Epithelial cell of proximal tubule (primary cell): ENCODE data around the gene GTF2IRD1. TPM values are rescaled to one million over a fixed set of nuclear protein-coding genes. Genes with fewer than 3 reads are reported as not detected.
"Not testable (repeated sequence)": the region's sequence is repeated elsewhere in the genome, so short reads cannot be mapped to it uniquely, and the experiment has no call there.

ENCODE experiments used
- DNase-seq: peaks from one replicate; pipeline ENCODE4 v3.0.0-alpha.2; 2011; ENCODE audit warnings: low read depth
- H3K4me3 ChIP-seq: 2 replicates; pipeline ENCODE4 v1.5.1; 2011; ENCODE audit warnings: low read depth, mild to moderate bottlenecking, low read length
- CTCF ChIP-seq: conservative IDR thresholded peaks from 2 replicates; pipeline ENCODE4 v1.5.1; 2012; ENCODE audit warnings: low read depth, mild to moderate bottlenecking, low read length
- total RNA-seq: library from RNA; depleted of rRNA; stranded (reverse); fragments of >200 nt; gene quantifications from 2 replicates; pipeline ENCODE4 v1.2.3, GENCODE V29; 2015

The GTF2IRD1 gene
- total RNA-seq, 1 donor from 2014 or later = 23.8 TPM

DNA sequence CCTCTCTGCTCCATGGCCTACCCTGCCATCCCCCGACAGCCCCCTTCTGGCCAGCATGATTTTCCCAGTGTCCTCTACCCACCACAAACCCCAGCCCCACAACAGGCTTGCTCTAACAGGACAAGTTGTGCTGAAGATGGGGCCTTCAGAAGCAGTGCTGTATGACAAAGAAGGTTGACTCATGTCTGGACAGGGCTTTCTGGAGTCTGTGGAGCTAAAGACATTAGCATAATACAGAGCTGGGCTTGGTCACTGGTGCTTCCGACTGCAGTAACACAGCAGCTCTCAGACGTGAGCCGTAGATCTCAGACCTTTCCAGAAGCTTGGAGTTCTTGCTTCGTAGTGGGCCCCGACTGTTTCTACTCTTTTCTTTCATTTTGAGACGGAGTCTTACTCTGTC, 100.5 kb downstream of the GTF2IRD1 start:
- no peak overlapping the region for H3K4me3 ChIP-seq
- DNase-seq = no peak
- no peak for TF ChIP-seq CTCF

- no peak overlapping the region for H3K4me3 ChIP-seq
- no peak for DNase-seq
- TF ChIP-seq CTCF = no peak
Measured at GRCh38 chr7:74560086-74560719, 106.5 kb downstream of the GTF2IRD1 start.

GRCh38 chr7:74561898-74562613, 108.3 kb downstream of the GTF2IRD1 start:
- no peak for DNase-seq
- no peak for TF ChIP-seq CTCF
- H3K4me3 ChIP-seq = no peak overlapping the region

DNA sequence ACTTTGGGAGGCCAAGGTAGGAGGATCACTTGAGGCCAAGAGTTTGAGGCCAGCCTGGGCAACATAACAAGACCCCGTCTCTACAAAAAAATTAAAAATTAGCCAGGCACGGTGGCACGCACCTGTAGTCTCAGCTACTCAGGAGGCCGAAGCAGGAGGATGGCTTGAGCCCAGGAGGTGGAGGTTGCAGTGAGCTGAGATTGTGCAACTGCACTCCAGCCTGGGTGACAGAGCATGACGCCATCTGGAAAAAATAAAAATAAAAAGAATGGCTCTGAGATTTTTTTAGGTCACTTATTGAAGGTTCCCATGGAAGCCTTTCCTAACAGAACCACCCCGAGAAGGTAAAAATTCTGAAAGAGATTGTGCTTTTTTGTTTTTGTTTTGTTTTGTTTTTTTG, 109.9 kb downstream of the GTF2IRD1 start:
- H3K4me3 ChIP-seq, DNase-seq: not testable (repeated sequence)

- no peak for DNase-seq
- TF ChIP-seq CTCF = no peak
Measured at GRCh38 chr7:74567318-74567668, 113.6 kb downstream of the GTF2IRD1 start.

DNA sequence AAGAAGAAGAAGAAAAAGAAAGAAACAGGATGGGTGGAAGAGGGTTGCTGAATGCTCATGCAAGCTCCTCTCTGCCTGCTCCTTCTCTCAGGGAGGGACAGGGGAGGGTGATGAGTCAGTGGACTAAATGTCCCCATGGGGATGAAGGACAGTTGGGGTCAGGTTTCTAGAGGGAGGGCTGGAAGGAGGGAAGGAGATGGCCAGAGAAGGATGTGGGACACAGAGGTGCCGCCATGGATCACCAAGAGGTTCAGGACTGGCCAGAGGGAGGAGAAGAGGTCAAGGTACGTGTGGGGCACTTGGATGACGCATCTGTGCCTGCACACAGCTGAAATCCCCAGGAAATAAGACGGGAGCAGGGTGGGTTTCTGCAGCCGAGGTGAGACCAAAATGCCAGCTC, 115.0 kb downstream of the GTF2IRD1 start:
- no peak for DNase-seq
- TF ChIP-seq CTCF = no peak
- H3K4me3 ChIP-seq = no peak overlapping the region

More at GRCh38 chr7:74567318-74567668, 113.6 kb downstream of the GTF2IRD1 start:
- no peak overlapping the region for H3K4me3 ChIP-seq

- TF ChIP-seq CTCF = no peak
- no peak overlapping the region for H3K4me3 ChIP-seq
- DNase-seq = no peak
Measured at GRCh38 chr7:74569501-74570075, 115.9 kb downstream of the GTF2IRD1 start.
